Endothelial cell (in vitro differentiated cells): ENCODE data around the gene ERBB3. TPM values are rescaled to one million over a fixed set of nuclear protein-coding genes. Genes with fewer than 3 reads are reported as not detected.
"Not testable (repeated sequence)": the region's sequence is repeated elsewhere in the genome, so short reads cannot be mapped to it uniquely, and the experiment has no call there.

ENCODE experiments used
- DNase-seq: peaks from one replicate; pipeline ENCODE4 v3.0.0; 2021; ENCODE audit warnings: low spot score
- H3K27ac Mint-ChIP-seq: one replicate; pipeline ENCODE4 v1.8.0; 2021; ENCODE audit warnings: mixed read lengths, inconsistent platforms; ENCODE audit not compliant: unreplicated experiment
- H3K27me3 Mint-ChIP-seq: one replicate; pipeline ENCODE4 v1.8.0; 2021; ENCODE audit warnings: mild to moderate bottlenecking, moderate library complexity, mixed read lengths, inconsistent platforms; ENCODE audit not compliant: unreplicated experiment
- H3K36me3 Mint-ChIP-seq: one replicate; pipeline ENCODE4 v1.8.0; 2021; ENCODE audit warnings: mild to moderate bottlenecking, low read depth, mixed read lengths, inconsistent platforms; ENCODE audit not compliant: unreplicated experiment
- H3K4me1 Mint-ChIP-seq: one replicate; pipeline ENCODE4 v1.8.0; 2021; ENCODE audit warnings: mild to moderate bottlenecking, mixed read lengths, inconsistent platforms; ENCODE audit not compliant: unreplicated experiment
- H3K4me3 Mint-ChIP-seq: one replicate; pipeline ENCODE4 v1.8.0; 2021; ENCODE audit warnings: mild to moderate bottlenecking, mixed read lengths, inconsistent platforms; ENCODE audit not compliant: unreplicated experiment
- H3K9me3 Mint-ChIP-seq: one replicate; pipeline ENCODE4 v1.8.0; 2021; ENCODE audit warnings: mixed read lengths, inconsistent platforms; ENCODE audit not compliant: unreplicated experiment
- total RNA-seq: library from RNA; stranded (reverse); fragmentation: NEBNext Ultra II Directional; extraction: Animal tissue kit (Norgen Biotek cat#: 25700); gene quantifications from one replicate; pipeline ENCODE4 v1.2.1, GENCODE V29; 2021; ENCODE audit not compliant: unreplicated experiment
- TF ChIP-seq, protein P1 (sequence below): fragments of 200-600 bp; sonication (generic); IDR thresholded peaks from one replicate; pipeline ENCODE4 v1.5.0; 2021; ENCODE audit warnings: antibody characterized with exemption; ENCODE audit not compliant: unreplicated experiment

ERBB3 gene
- total RNA-seq, 1 donor from 2014 or later = 4.2 TPM

DNA sequence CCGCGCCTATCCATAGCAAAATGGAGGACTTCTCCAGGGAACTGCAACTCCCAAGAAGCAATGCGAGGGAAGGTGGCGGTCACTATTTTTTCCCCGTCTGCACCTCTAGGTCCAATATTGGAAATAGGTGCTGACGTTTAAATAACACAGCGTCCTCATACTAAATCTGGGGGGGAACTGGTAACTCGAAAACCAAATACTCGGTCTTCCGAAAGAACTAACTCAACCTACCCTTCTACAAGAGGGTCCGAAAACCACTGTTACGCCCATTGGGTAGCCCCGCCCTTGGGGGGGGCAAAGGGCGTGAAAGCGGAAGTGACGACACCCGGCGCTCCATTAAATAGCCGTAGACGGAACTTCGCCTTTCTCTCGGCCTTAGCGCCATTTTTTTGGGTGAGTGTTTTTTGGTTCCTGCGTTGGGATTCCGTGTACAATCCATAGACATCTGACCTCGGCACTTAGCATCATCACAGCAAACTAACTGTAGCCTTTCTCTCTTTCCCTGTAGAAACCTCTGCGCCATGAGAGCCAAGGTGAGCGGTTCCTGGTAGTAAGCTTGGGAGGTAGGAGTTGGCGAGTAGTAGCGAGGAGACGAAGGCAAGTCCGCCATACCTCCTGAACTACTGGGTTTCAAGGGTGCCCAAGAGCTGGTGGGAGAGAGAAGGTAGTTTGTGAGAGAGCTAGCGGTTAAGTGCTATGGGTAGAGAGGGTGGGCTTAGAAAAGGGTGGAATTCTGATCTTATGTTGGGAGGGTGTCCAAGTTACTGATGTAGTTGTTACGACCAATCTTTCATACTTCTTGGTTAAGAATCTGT is 36.5 kb downstream of the ERBB3 start, which contains the start of gene RPL41:
Gene RPL41, plus strand, starts transcription at position 367 of the 815 bp plus-strand sequence.
- TF ChIP-seq, protein P1, sequence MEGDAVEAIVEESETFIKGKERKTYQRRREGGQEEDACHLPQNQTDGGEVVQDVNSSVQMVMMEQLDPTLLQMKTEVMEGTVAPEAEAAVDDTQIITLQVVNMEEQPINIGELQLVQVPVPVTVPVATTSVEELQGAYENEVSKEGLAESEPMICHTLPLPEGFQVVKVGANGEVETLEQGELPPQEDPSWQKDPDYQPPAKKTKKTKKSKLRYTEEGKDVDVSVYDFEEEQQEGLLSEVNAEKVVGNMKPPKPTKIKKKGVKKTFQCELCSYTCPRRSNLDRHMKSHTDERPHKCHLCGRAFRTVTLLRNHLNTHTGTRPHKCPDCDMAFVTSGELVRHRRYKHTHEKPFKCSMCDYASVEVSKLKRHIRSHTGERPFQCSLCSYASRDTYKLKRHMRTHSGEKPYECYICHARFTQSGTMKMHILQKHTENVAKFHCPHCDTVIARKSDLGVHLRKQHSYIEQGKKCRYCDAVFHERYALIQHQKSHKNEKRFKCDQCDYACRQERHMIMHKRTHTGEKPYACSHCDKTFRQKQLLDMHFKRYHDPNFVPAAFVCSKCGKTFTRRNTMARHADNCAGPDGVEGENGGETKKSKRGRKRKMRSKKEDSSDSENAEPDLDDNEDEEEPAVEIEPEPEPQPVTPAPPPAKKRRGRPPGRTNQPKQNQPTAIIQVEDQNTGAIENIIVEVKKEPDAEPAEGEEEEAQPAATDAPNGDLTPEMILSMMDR = no peak
- Mint-ChIP-seq H3K4me1 (peaks cover 36% of the 10 kb centered on the region), H3K27ac (peak within 1 kb of the TSS; percentile 100), H3K9me3 (no peaks in the 10 kb centered on the region), H3K27me3 (peaks cover 25% of the 10 kb centered on the region), H3K36me3 (peaks cover 60% of the 10 kb centered on the region), H3K4me3 (peak within 1 kb of the TSS; percentile 99)
- peak; percentile 90 for DNase-seq

DNA sequence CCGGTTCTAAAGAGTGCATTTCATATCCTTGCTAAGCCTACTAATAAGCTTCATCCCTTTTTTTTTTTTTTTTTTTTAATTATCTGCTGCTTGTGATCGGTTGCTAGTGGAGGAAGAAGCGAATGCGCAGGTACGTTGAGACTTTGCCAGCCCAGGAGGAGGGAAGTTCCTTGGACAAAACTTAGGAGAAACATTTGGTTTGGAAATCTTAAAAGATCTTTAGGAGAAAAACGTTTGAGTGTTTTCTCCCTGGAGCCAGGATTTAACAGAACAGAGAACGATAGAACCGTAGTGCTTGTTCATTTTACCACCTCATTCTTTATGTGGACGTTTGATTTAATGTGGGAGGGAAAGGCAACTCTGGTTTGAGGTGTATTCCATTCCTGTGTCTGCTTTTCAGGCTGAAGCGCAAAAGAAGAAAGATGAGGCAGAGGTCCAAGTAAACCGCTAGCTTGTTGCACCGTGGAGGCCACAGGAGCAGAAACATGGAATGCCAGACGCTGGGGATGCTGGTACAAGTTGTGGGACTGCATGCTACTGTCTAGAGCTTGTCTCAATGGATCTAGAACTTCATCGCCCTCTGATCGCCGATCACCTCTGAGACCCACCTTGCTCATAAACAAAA is 37.2 kb downstream of the ERBB3 start:
- Mint-ChIP-seq H3K27me3 (peaks cover 25% of the 10 kb centered on the region), H3K4me3 (peak overlapping the region; percentile 99), H3K27ac (peak overlapping the region; percentile 100), H3K4me1 (peaks cover 37% of the 10 kb centered on the region), H3K36me3 (peaks cover 60% of the 10 kb centered on the region)
- not testable (repeated sequence) for H3K9me3 Mint-ChIP-seq, DNase-seq

DNA sequence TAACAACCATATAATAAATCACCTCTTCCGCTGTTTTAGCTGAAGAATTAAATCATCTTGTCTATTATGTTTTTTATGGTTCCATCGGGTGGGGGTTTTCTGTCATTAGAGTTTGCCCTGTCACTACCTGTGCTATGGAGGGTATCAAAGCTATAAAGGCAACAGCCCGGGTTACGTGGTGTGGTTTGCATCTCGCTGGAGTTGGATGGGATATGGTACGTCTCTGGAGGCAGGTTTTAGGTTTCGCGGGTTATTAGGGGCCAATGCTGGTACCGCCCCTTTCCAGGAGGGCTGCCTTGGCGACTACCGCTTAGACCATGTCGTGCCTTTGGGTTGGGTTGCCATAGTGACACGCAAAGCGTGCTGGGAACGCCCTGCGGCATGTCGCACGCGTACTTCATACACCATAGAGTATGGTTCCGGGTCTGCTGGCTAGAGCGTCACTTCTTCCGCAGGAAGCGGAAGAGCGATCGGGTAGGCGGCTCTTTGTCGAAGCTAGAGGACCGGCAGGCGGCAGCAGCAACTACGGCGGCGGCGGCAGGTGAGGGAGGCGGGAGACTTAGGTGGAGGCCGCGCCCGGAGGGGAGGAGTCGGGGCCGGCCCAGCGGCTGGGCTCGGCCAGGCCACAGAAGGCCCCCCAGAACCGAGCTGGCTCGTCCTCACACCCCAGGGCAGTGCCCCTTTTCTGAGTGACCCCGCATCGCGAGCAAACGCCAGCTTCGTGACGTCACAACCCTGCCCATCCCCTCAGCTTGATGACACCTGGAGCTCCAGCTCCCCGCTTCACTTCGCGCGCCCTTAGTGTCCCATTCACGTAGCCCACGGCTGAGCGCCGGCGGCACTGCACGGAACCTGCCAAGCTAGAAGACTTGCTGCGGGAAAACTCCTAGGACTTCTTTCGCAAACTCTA is 38.1 kb downstream of the ERBB3 start, which contains the start of gene ZC3H10:
Gene ZC3H10, plus strand, starts transcription at position 489 of the 910 bp plus-strand sequence. CDS start 2,297 bp downstream, outside the sequence.
- Mint-ChIP-seq H3K4me1 (peaks cover 40% of the 10 kb centered on the region), H3K4me3 (peak within 1 kb of the TSS; percentile 99), H3K9me3 (no peaks in the 10 kb centered on the region), H3K27ac (peak within 1 kb of the TSS; percentile 100), H3K27me3 (peaks cover 25% of the 10 kb centered on the region), H3K36me3 (peaks cover 57% of the 10 kb centered on the region)
- DNase-seq = peak; percentile 94
- TF ChIP-seq, protein P1 = no peak

DNA sequence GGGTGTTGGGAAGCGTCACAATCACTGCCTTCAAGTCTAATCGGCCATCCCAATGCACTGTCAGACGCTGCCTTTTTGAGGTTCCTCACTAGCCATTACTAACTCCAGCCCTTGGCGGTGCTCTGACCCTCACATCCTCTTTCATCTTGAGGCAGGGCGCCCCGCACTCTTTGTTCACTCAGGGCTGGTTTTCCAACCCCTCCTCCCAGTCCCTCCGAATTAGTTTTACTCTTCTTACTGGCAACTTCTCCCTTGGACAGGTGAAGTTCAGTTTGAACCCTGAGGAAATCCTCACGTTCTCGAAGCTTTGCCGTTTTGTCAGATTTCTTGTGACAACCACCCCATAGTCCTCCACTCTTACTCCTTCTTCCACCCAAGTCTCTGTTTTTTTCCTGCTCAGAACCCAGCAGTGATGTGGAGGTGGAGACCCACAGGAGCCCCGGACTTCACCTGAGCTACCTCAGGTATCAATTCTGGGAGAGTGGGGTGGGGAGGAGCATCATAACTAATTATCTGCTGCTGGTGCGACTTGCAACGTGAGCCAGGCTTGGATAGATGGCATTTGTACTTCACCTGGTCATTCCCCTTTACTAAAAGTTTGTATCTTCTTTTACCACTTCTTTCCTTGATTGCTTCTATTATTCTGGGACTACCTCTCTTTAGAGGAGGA is 38.9 kb downstream of the ERBB3 start:
- Mint-ChIP-seq H3K27ac (peak overlapping the region; percentile 100), H3K4me3 (peak overlapping the region; percentile 99), H3K36me3 (peaks cover 51% of the 10 kb centered on the region), H3K9me3 (no peaks in the 10 kb centered on the region), H3K4me1 (peaks cover 44% of the 10 kb centered on the region), H3K27me3 (peaks cover 25% of the 10 kb centered on the region)
- no peak for DNase-seq
- TF ChIP-seq, protein P1 = no peak

DNA sequence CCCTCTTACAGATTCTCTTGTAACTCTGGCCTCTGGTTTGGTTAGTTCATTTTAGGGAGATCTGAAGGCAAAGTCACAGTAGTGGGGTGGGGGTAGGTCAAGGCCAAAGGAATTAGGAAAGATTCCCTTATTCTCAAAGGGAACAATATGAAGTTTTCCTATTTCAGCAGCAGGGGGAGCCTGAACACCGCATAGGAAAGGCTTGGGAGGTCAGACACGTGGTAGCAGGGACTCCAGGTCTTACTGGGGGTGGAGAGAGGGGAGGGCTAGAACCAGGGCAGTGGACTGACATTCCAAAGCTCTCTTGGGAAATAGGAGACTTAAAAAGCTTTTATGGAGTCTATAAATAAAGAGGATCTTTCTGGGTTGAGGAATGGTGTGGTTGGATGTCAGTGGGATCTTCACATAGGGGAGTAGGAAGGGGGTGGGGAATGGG is 39.4 kb downstream of the ERBB3 start:
- Mint-ChIP-seq H3K4me1 (peaks cover 50% of the 10 kb centered on the region), H3K27ac (peak overlapping the region; percentile 100), H3K27me3 (peaks cover 25% of the 10 kb centered on the region), H3K36me3 (peaks cover 51% of the 10 kb centered on the region), H3K9me3 (no peaks in the 10 kb centered on the region), H3K4me3 (peak overlapping the region; percentile 99)
- TF ChIP-seq, protein P1 = peak; percentile 67
- peak; percentile 68 for DNase-seq
